ENCODE results near the gene RPA3.

RPA3 gene

DNA sequence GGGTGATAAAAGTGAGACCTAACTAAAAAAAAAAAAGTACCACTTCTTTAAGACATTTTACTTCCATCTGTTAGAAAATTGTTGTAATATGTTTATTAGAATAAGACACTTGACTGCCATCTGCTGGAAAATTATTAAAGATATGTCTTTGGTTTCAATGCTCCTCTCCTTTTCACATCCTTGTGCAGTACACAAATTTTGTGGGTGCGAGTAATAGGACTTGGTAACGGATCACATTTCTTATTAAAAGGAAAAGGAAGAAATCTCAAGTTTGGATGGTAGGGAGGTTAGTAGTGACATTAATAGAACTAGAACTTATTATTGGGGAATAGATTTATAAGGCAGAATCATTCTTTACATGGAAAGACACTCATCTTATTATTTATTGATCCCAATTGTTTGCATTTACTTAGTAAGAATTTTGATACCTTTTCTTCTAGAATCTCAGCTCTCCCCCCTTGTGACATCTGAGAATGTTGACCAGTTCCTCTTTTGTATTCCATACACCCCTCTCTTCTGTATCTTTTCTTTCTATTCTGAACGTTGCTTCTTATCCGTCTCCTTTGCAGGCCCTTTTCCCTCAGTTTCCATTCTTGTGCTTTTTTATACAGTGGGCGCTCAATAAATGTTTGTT is 43.0 kb upstream of the RPA3 start:
- no peaks in the 10 kb centered on the region for H3K27me3 ChIP-seq (replicated peaks)
- peak overlapping the region; percentile 50 for H3K4me3 ChIP-seq (ENCODE audit: low read depth, low read length)
- H3K36me3 ChIP-seq (replicated peaks) = no peaks in the 10 kb centered on the region
- H3K27ac ChIP-seq = no peak overlapping the region
- TF ChIP-seq CTCF (IDR thresholded peaks at IDR 0.05; ENCODE audit: low read depth, low read length, missing control alignments) = peak; percentile 12
- DNase-seq = no peak
- in situ Hi-C loops (cut with HindIII; ENCODE audit: low pct_ligation_motif_present, low sequenced_read_pairs) = no loop called here

DNA sequence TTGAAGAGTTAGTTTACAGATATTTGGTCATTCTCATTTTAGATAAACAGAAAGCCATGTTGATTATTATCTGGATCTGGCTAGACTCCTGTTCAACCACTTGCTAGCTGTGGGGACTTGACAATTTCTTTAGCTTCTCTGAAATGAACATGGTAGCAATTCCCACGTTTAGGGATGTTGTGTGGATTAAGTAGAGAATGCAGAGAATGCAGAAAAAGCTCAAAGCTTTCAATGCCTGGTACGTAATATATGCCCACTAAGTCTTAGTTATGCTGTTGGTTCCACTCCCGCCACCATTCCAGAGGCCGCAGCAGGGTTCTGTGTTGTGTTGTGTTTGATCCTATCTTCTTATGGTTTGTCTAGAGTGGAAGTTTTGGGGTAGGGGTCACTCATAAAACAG is 39.2 kb upstream of the RPA3 start:
- H3K4me3 ChIP-seq (ENCODE audit: low read depth, low read length) = no peak overlapping the region
- in situ Hi-C loops (cut with HindIII; ENCODE audit: low pct_ligation_motif_present, low sequenced_read_pairs) = no loop called here
- no peak for TF ChIP-seq CTCF (IDR thresholded peaks at IDR 0.05; ENCODE audit: low read depth, low read length, missing control alignments)
- no peak overlapping the region for H3K27ac ChIP-seq
- no peaks in the 10 kb centered on the region for H3K36me3 ChIP-seq (replicated peaks)
- no peak for DNase-seq
- H3K27me3 ChIP-seq (replicated peaks) = no peaks in the 10 kb centered on the region

GRCh38 chr7:7756577-7756976 is 38.2 kb upstream of the RPA3 start:
- Histone ChIP-seq H3K27ac (no peak overlapping the region), H3K27me3 (replicated peaks) (no peaks in the 10 kb centered on the region), H3K36me3 (replicated peaks) (no peaks in the 10 kb centered on the region), H3K4me3 (ENCODE audit: low read depth, low read length) (no peak overlapping the region)
- in situ Hi-C loops (cut with HindIII; ENCODE audit: low pct_ligation_motif_present, low sequenced_read_pairs) = no loop called here
- no peak for DNase-seq
- TF ChIP-seq CTCF (IDR thresholded peaks at IDR 0.05; ENCODE audit: low read depth, low read length, missing control alignments) = no peak

GRCh38 chr7:7751243-7752092 is 33.1 kb upstream of the RPA3 start:
- TF ChIP-seq CTCF (IDR thresholded peaks at IDR 0.05; ENCODE audit: low read depth, low read length, missing control alignments) = no peak
- Histone ChIP-seq H3K27ac (no peak overlapping the region), H3K27me3 (replicated peaks) (no peaks in the 10 kb centered on the region), H3K4me3 (ENCODE audit: low read depth, low read length) (no peak overlapping the region), H3K36me3 (replicated peaks) (no peaks in the 10 kb centered on the region)
- in situ Hi-C loops (cut with HindIII; ENCODE audit: low pct_ligation_motif_present, low sequenced_read_pairs) = no loop called here
- DNase-seq = no peak

GRCh38 chr7:7750571-7751242 is 32.3 kb upstream of the RPA3 start:
- no peak for TF ChIP-seq CTCF (IDR thresholded peaks at IDR 0.05; ENCODE audit: low read depth, low read length, missing control alignments)
- Histone ChIP-seq H3K4me3 (ENCODE audit: low read depth, low read length) (no peak overlapping the region), H3K27me3 (replicated peaks) (no peaks in the 10 kb centered on the region), H3K36me3 (replicated peaks) (no peaks in the 10 kb centered on the region), H3K27ac (no peak overlapping the region)
- in situ Hi-C loops (cut with HindIII; ENCODE audit: low pct_ligation_motif_present, low sequenced_read_pairs) = no loop called here
- no peak for DNase-seq
